Activated naive CD8-positive, alpha-beta T cell treated with anti-CD3 and anti-CD28 coated beads for 36 hours (primary cell): ENCODE results near the gene RNU7-1. TPM values are rescaled to one million over a fixed set of nuclear protein-coding genes. Genes with fewer than 3 reads are reported as not detected.

Experiments used
- DNase-seq: peaks from one replicate; pipeline ENCODE4 v3.0.0; 2021
- H3K27ac Mint-ChIP-seq: one replicate; pipeline ENCODE4 v1.8.0; 2022; ENCODE audit warnings: mild to moderate bottlenecking, moderate library complexity, mixed read lengths
- H3K27me3 Mint-ChIP-seq: one replicate; pipeline ENCODE4 v1.8.0; 2022; ENCODE audit warnings: mild to moderate bottlenecking, mixed read lengths
- H3K36me3 Mint-ChIP-seq: one replicate; pipeline ENCODE4 v1.8.0; 2021; ENCODE audit warnings: mild to moderate bottlenecking, mixed read lengths
- H3K4me1 Mint-ChIP-seq: one replicate; pipeline ENCODE4 v1.8.0; 2021; ENCODE audit warnings: mixed read lengths
- H3K4me3 Mint-ChIP-seq: one replicate; pipeline ENCODE4 v1.8.0; 2022; ENCODE audit warnings: mild to moderate bottlenecking, moderate library complexity, mixed read lengths
- H3K9me3 Mint-ChIP-seq: one replicate; pipeline ENCODE4 v1.8.0; 2022; ENCODE audit warnings: mixed read lengths
- total RNA-seq, 2 experiments: library from RNA; stranded (reverse); gene quantifications; one replicate each; pipeline ENCODE4 v1.2.3, GENCODE V29; 2021

RNU7-1 gene
- total RNA-seq, 2 experiments from 2014 or later: not detected

- Mint-ChIP-seq H3K4me3 (peak overlapping the region; percentile 100), H3K4me1 (peaks cover 69% of the 10 kb centered on the region), H3K36me3 (peaks cover 64% of the 10 kb centered on the region), H3K27ac (peak overlapping the region; percentile 93), H3K9me3 (no peaks in the 10 kb centered on the region), H3K27me3 (peaks cover 4% of the 10 kb centered on the region)
- no peak for DNase-seq
Observed at GRCh38 chr12:6952863-6953441, 9.3 kb downstream of the RNU7-1 start.

DNA sequence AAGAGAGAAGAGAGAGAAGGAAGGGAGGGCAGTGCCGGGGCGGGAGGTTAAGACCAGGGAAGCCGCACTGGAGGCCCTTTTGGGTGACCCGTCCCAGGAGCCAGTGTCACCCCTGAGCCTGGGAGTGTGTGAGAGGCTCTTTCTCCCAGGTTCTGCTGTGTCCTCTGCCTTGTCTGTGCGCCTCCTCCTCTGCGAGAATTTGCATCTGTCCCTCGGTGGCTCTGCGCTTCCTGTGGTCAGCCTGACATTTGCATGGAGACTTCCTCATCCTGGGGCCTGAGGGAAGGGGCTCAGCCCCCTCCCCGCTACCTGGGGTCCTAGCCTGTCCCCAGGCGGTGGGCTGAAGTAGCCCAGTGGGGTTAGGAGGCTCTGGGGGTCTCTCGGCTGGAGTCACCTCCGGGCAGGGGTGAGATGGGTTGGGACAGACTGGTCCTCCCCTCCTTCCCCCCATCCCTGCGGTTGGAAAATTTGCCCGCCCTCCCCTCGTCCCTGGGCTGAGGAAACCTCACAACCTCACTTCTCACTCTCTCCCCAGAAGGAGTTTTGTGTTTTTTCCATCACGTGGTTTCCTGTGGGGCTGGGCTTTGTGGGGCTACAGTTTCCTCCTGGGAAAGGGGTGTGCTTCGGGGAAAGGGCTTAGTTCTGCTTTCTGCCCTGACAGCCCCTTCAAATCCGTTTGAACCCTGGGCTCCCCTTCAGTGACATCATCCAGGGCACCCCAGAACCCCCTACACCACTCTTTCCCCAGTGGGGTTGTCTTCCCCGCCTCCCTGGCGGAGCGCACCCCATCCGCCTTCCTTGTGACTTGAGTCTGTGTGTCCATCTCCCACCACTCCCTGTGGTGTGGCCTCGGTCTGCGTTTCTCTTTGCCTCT is 10.1 kb downstream of the RNU7-1 start:
- peak overlapping the region; percentile 100 for H3K4me3 Mint-ChIP-seq
- H3K27ac Mint-ChIP-seq: peak overlapping the region; percentile 93
- peaks cover 4% of the 10 kb centered on the region for H3K27me3 Mint-ChIP-seq
- H3K9me3 Mint-ChIP-seq: no peaks in the 10 kb centered on the region
- H3K4me1 Mint-ChIP-seq: peaks cover 69% of the 10 kb centered on the region
- peaks cover 72% of the 10 kb centered on the region for H3K36me3 Mint-ChIP-seq
- DNase-seq: peak; percentile 88

DNA sequence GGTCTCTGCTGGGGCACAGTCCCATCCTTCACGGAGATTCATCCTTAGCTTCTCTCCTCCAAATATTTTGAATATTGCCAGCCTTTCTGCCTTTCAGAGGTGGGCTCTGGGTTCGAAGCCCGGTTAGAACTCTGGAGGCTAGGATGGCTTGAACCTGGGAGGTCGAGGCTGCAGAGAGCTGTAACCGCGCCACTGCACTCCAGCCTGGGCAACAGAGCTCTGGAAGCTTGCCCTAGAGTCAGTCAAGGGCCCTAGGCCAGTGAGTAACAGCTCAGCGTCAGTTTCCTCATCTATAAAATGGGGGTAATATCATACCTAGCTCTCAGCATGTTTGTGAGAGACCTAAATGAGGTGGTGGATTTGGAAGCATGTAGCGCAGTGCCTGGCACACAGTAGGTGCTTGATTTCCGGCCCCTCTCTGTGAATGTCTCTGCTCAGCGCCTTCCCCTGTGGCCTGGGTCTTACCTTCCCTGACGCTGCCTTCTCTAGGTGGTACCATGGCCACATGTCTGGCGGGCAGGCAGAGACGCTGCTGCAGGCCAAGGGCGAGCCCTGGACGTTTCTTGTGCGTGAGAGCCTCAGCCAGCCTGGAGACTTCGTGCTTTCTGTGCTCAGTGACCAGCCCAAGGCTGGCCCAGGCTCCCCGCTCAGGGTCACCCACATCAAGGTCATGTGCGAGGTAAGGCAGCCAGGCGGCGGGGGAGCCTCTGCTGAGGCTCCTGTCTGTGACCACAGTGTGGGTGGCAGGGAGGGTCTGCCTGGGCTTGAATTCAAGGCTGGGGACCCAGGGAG is 10.9 kb downstream of the RNU7-1 start:
- peaks cover 68% of the 10 kb centered on the region for H3K4me1 Mint-ChIP-seq
- peaks cover 80% of the 10 kb centered on the region for H3K36me3 Mint-ChIP-seq
- DNase-seq: no peak
- peaks cover 4% of the 10 kb centered on the region for H3K27me3 Mint-ChIP-seq
- no peaks in the 10 kb centered on the region for H3K9me3 Mint-ChIP-seq
- peak overlapping the region; percentile 100 for H3K4me3 Mint-ChIP-seq
- H3K27ac Mint-ChIP-seq: peak overlapping the region; percentile 93

GRCh38 chr12:6955108-6956020 is 11.7 kb downstream of the RNU7-1 start:
- Mint-ChIP-seq H3K27me3 (peaks cover 4% of the 10 kb centered on the region), H3K4me3 (peak overlapping the region; percentile 100), H3K36me3 (peaks cover 87% of the 10 kb centered on the region), H3K4me1 (peaks cover 63% of the 10 kb centered on the region), H3K27ac (peak overlapping the region; percentile 93), H3K9me3 (no peaks in the 10 kb centered on the region)
- DNase-seq: no peak

- Mint-ChIP-seq H3K27ac (peak overlapping the region; percentile 93), H3K9me3 (no peaks in the 10 kb centered on the region), H3K36me3 (peaks cover 95% of the 10 kb centered on the region), H3K27me3 (peaks cover 4% of the 10 kb centered on the region), H3K4me3 (peak overlapping the region; percentile 100), H3K4me1 (peaks cover 66% of the 10 kb centered on the region)
- no peak for DNase-seq
Observed at GRCh38 chr12:6956021-6956727, 12.6 kb downstream of the RNU7-1 start.

DNA sequence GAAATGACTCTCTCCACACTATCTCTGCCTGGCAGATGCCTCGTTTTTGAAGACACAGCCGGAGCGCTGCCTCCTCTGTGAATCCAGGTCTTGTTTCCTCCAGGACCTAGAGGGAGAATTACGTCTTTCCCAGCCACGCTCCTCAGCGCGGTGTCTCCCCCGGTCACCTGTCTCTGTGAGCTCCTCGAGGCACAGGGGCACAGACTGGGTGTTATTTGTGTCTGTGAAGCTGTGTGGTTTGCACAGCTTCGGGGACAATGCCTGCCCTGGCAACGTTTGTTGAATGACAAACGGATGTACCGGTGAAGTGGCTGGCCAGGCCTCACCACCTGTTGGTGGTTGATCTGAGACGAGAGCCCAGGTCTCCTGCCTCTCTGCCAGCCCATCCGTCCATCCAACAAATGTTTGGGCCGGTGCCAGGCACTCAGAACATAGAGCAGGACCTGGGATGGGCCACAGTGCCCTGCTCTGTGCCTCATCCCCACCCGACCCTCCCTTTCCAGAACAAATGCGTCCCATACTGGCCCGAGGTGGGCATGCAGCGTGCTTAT is 13.6 kb downstream of the RNU7-1 start:
- peaks cover 77% of the 10 kb centered on the region for H3K4me1 Mint-ChIP-seq
- H3K36me3 Mint-ChIP-seq: peaks cover 95% of the 10 kb centered on the region
- no peak for DNase-seq

DNA sequence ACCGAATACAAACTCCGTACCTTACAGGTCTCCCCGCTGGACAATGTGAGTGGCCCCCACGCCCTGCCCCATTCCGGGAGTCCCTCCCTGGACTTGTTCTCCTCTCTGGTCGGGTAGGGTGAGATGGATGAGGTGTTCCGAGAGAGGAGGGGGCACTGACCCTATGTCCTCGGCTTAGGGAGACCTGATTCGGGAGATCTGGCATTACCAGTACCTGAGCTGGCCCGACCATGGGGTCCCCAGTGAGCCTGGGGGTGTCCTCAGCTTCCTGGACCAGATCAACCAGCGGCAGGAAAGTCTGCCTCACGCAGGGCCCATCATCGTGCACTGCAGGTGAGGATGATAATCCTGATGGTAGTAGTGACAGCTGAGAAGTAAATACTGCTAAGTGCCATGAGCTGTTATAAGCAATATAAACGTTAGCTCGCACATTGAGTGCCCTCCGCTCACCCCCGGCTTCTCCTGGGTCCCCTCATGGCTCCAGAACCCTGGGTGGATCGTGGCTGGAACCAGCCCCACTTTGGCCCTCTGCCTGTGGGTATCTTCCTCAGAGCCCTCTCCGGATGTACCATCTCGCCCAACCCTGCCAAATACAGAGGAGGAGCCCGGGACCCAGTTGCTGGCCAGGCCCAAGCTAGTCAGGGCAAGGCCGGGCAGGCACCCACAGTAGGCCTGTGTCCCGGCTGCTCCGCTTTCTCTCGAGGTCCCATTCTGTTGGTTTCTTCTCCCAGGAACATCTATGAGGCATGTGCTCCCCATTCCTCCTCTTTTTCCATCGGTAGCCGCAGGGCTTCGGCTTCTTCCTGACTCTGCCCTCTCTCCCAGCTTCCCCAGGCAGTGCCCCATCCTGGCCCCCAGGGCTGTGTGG is 14.4 kb downstream of the RNU7-1 start:
- H3K27ac Mint-ChIP-seq: peak overlapping the region; percentile 93
- no peak for DNase-seq
- H3K4me3 Mint-ChIP-seq: peak overlapping the region; percentile 100
- H3K9me3 Mint-ChIP-seq: no peaks in the 10 kb centered on the region
- peaks cover 88% of the 10 kb centered on the region for H3K36me3 Mint-ChIP-seq
- H3K27me3 Mint-ChIP-seq: peaks cover 4% of the 10 kb centered on the region
- H3K4me1 Mint-ChIP-seq: peaks cover 79% of the 10 kb centered on the region

More for the DNA sequence above, 13.6 kb downstream of the RNU7-1 start:
- Mint-ChIP-seq H3K9me3 (no peaks in the 10 kb centered on the region), H3K27me3 (peaks cover 4% of the 10 kb centered on the region), H3K4me3 (peak overlapping the region; percentile 100), H3K27ac (peak overlapping the region; percentile 93)

DNA sequence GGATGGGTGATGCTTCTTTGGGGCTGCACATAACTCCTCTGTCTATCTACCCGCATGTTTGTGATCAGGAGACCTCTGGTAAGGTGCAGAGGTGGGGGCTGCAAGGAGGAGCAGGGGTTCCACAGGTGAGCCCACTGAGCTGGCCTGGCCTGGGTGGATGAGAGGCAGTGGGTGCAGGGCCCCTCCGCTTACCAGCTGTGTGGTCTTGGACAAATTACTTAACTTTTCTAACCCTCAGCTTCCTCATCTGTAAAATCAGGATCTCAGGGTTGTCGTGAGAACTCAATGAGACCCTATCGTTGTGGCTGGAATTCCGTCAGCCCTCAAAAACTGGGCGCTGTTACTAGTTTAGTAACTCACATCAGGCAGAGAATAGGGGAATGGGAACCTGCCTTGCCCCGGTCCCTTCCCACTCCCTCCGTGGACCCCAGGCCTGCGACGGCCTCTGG is 15.0 kb downstream of the RNU7-1 start:
- peaks cover 81% of the 10 kb centered on the region for H3K36me3 Mint-ChIP-seq
- peak overlapping the region; percentile 93 for H3K27ac Mint-ChIP-seq
- H3K27me3 Mint-ChIP-seq: peaks cover 2% of the 10 kb centered on the region
- H3K4me3 Mint-ChIP-seq: peak overlapping the region; percentile 100
- H3K4me1 Mint-ChIP-seq: peaks cover 74% of the 10 kb centered on the region
- H3K9me3 Mint-ChIP-seq: no peaks in the 10 kb centered on the region
- no peak for DNase-seq

DNA sequence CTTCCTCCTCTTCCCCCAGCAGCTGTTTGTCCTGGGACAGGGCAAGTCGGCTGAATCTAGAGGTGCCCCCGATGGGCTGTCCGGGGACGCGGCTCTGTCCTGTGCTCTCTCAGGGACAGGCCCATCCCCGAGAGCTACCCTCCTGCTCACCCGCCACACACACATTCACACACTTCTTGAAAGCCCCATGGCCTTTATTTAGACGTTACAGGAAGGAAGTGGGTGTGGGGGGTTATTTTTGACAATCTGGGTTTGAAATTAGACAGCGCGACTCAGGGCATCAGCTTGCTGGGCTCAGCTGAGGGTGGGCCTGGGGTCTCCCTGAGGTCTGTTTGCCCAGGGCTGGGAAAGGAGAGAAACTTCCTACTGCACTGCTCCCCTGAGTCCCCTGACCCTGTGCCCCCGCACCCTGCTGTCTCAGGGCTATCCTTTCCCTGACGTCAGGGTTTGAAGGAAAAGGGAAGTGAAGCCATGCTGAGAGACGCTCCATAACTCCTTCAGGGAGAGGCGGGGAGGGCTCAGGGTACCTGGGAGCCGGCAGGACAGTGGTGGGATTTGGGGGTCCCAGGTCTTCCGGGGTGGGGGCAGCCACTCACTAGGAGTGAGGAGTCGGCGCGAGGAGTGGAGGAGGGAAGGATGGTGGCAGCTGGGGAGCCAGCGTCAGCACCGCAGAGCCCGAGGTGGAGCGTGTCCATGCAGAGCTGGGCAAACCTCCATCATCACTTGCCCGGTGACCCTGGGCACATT is 15.6 kb downstream of the RNU7-1 start:
- peak; percentile 71 for DNase-seq
- peak overlapping the region; percentile 100 for H3K4me3 Mint-ChIP-seq
- H3K4me1 Mint-ChIP-seq: peaks cover 71% of the 10 kb centered on the region
- no peaks in the 10 kb centered on the region for H3K9me3 Mint-ChIP-seq
- H3K27me3 Mint-ChIP-seq: no peaks in the 10 kb centered on the region
- peak overlapping the region; percentile 93 for H3K27ac Mint-ChIP-seq
- peaks cover 75% of the 10 kb centered on the region for H3K36me3 Mint-ChIP-seq

- peaks cover 74% of the 10 kb centered on the region for H3K4me1 Mint-ChIP-seq
- H3K4me3 Mint-ChIP-seq: peak overlapping the region; percentile 100
- peaks cover 68% of the 10 kb centered on the region for H3K36me3 Mint-ChIP-seq
- H3K9me3 Mint-ChIP-seq: no peaks in the 10 kb centered on the region
- H3K27ac Mint-ChIP-seq: peak overlapping the region; percentile 93
- no peak for DNase-seq
- no peaks in the 10 kb centered on the region for H3K27me3 Mint-ChIP-seq
Observed at GRCh38 chr12:6959805-6960592, 16.4 kb downstream of the RNU7-1 start.

DNA sequence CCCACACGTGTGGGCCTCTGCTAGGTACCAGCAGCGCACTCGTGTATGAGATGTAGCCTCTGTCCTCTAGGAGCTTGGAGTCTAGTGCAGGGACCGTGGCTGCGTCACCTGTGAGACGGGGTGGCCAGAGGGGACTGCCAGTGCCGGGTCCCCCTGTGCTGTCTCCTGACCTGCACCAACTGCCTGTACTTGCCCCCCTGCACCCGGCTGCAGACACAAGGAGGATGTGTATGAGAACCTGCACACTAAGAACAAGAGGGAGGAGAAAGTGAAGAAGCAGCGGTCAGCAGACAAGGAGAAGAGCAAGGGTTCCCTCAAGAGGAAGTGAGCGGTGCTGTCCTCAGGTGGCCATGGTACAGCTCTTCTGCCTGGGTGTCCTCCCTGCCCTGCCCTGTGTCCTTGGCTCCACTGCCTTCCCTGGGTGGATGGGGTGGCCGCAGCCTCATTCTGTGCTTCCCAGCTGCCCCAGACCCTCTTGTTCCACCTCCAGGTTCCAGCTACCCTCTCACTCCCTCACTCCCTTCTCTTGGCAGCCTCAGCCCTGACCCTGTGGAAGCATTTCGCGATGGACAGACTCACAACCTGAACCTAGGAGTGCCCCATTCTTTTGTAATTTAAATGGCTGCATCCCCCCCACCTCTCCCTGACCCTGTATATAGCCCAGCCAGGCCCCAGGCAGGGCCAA is 17.1 kb downstream of the RNU7-1 start:
- Mint-ChIP-seq H3K9me3 (no peaks in the 10 kb centered on the region), H3K4me3 (peak overlapping the region; percentile 100), H3K27me3 (no peaks in the 10 kb centered on the region), H3K27ac (peak overlapping the region; percentile 93), H3K36me3 (peaks cover 68% of the 10 kb centered on the region), H3K4me1 (peaks cover 75% of the 10 kb centered on the region)
- DNase-seq: no peak
